ENCODE data around the gene NEIL1.
A peak's percentile ranks its signal among the peaks of the same experiment; 100 is the strongest.

Gene NEIL1

GRCh38 chr15:75357976-75358673 is 11.3 kb downstream of the NEIL1 start:
- no peak for DNase-seq

DNA sequence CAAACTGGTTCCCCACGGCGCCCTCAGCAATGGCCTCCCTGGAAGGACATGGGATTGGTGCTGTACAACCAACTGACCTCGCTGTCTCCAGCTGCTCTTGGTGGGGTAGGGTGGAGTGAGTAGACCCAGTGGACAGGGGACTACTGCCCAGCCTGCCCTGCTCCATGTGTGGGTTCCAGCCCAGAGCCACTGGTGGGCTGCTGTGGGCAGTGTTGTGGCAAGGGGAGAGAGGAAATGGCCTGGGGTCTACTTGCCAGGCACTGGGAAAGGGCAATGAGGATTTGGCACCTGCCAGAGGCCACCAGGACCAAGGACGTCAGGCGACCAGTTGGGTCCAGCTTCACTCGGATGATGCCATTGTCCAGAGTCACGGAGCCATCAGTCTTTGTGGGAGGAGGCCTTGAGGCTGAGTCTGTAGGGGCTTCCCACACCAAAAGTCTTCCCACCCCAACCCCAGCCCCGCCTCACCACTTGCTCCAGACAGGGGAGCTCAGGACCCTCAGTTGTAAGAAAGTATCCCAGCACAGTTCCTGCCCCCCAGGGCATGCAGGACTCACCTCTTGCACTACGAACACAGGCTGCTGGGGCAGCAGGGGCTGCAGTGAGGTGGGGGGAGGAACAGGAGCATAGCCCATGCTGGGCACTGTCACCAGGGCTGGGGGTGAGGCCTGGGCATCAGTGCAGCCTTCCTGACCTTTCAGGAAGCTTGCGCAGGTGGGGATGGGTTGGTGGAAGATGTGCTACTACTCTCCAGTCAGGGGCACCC is 12.1 kb downstream of the NEIL1 start:
- DNase-seq = no peak

GRCh38 chr15:75359537-75360250 is 12.9 kb downstream of the NEIL1 start:
- DNase-seq = no peak

GRCh38 chr15:75360391-75360790 is 13.6 kb downstream of the NEIL1 start:
- DNase-seq = no peak

GRCh38 chr15:75360856-75361255 is 14.0 kb downstream of the NEIL1 start:
- DNase-seq = no peak

DNA sequence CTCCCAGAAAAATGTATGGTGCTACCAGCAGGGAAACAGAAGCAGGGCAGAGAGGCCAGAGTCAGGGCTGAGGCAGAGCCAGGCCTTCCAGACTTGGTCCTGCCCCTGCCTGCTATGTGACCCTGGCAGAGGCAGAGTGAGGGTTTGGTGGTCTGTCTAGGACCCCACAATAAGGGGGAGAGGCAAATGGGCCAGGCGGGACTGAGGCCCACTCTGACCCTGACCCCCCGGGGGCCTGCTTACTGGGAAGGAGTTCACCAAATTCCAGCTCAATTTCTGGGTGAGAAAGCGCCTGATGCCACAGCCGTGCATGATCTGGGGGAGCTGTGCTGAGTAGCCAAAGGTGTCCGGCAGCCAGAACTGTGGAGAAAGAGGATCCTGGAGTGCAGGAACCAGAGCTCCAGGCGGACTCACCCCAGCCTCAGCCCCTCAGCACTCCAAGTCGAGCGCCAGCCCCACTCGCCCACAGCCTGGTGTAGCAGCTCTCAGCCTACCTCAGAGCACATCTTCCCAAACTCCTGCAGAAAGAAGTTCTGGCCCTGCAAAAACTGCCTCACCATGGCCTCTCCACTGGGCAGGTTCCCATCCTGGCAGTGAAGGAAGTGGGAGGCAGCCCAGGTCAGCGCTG is 14.6 kb downstream of the NEIL1 start:
- no peak for DNase-seq

- no peak for DNase-seq
These were observed 15.3 kb downstream of the NEIL1 start for GRCh38 chr15:75361989-75362641.

DNA sequence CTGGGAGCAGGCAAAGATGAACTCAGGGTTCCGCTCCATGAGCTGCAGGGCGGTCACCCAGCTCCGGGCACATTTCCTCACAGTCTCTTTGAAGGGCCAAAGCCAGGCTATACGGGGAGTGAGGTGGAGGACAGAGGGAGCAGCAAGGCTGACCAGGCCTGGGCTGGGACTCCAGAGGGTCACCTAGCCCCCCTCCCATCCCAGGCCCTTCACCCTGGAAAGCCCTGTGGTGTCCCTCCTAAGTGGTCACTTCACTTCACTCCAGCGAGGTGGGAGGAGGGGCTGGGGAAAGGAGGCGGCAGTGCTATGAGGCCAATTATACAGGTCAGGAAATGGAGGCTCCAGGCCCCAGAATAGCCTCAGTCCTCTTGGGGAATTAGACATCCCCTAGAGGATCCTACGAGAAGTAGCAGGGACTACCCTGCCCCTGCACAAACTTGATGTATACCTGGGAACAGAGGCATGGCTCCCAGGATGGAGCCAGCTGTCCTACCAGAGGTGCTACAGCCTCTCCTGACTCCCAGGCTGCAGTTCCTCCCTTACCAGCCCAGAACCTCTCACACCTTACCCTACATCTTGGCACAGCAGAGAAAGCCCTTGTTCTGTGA is 15.9 kb downstream of the NEIL1 start:
- DNase-seq = no peak

DNA sequence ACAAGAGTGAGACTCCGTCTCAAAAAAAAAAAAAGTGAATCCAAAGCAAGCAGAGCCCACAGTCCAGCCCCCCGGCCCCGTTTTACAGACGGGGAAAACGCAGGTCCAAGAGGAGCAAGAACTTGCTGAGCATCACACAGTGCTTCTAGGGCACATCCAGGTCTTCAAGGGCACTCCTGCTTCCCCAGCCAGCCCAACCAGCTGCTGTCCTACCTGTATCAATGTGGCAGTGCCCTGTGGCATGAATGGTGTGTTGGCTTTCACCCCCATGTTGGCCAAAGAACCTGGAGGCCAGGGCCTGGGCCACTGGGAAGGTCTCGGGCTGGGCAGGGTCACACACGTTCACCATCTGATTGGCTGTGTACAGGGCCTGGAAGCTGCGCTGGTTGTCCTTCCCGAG is 16.9 kb downstream of the NEIL1 start:
- no peak for DNase-seq

DNA sequence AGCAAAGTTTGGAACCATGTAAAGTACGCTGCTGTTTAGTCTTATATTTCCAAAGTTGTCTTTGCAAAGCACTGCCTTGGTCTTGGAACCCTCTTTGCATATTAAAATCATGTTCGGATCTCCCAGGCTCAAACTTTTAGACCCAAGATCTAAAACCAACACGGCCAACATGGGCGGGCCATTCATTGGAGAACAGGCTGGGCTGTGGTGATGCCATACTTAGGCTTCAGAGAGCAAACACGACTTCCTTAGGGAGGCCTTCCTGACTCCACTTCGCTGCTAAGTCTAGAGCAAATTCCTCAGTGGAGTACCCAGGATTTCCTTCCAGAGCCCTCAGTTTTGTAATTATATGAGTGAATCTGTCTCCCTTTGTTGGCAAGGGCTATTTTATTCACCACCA is 18.0 kb downstream of the NEIL1 start:
- DNase-seq = no peak

DNA sequence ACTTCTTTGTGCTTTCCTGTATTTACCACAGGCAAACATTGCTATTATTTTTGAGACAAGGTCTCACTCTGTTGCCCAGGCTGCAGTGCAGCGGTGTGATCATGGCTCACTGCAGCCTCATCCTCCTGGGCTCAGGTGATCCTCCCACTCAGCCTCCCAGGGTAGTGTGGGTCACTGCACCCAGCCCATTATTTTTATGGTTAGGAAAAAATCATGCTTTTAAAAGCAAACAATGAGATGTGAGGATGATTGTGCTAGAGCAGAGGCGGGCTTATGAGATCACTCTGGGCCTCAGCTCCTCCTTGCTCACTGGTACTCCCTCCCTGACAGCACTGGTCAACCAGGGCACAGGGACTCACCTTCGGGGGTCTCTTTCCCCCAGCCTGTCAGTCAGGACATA is 19.3 kb downstream of the NEIL1 start:
- DNase-seq = no peak

DNA sequence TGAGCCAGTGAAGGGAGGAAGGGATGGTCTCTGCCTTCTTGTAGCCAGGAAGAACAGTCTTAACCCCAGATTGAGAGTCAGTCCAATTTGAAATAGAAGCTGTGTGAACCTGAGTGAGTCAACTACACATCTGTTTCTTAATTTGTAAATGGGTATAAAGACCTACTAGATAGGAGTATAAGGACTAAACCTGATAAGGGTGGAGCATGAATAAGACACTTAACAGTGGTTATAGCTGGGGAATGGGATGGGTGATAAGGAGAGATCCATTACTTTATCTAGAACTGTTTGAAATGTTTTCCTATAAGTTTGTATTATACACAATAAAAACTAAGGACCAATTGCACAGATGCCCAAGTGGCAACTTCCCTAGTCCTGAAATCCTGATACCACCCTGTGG is 20.2 kb downstream of the NEIL1 start:
- DNase-seq = no peak

GRCh38 chr15:75367406-75367912 is 20.6 kb downstream of the NEIL1 start:
- no peak for DNase-seq

GRCh38 chr15:75367913-75368688 is 21.3 kb downstream of the NEIL1 start, which contains the start of gene MAN2C1:
MAN2C1 (minus strand) TSS chr15:75368607; CDS start chr15:75368583, 24 bp downstream.
- peak; percentile 94 for DNase-seq

DNA sequence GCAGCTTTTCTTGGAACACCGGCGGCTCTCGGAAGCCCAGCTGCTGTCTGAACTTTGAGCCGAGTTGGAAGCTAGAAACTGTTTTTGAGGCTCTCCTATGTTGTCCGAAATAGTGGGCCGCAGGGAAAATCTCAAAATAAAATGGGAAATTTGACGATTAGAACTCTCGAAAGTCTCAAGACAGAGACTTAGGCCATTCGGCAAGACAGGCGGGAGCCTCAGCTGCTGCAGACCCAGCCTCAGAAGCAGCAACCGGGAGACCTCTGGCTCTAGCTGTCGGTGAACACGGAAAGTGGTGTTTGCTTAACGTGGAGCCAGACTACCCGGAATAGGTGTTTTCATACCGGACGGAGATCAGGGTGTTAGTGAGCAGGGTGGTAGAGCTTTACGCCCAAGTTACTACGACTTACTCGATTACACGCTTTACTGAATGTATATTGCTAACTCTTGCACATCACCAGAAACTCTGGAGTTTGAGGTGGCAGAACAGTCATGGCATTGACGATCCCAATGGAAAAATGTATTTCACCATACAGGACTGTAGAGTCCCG is 21.9 kb downstream of the NEIL1 start:
- DNase-seq = no peak

GRCh38 chr15:75369897-75370581 is 23.2 kb downstream of the NEIL1 start:
- no peak for DNase-seq

GRCh38 chr15:75371486-75371885 is 24.6 kb downstream of the NEIL1 start:
- no peak for DNase-seq

GRCh38 chr15:75371901-75372688 is 25.3 kb downstream of the NEIL1 start:
- no peak for DNase-seq

DNA sequence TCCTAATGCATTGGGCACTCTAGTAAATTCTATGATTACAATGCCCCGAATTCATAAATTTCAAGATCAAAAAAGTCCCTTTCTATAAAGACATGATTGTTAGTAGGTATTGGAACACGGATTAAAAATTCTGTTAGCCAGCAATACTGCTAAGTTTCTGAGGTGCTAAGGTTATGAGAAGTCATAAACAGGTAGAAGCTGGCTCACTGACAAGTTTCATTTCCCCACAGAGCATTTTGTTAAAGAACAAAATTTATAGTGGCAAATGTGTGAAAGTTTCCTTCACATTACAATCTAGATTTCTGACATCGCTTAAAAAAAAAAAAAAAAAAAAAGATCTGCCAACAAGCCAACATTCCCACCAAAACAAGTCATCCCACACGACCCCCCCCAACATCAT is 33.9 kb downstream of the NEIL1 start:
- no peak for DNase-seq

Data from NCI-H510A (cell line).